Measurements from ENCODE around the gene PLEKHN1. TPM values are rescaled to one million over a fixed set of nuclear protein-coding genes. Genes with fewer than 3 reads are reported as not detected.

Gene PLEKHN1, protein sequence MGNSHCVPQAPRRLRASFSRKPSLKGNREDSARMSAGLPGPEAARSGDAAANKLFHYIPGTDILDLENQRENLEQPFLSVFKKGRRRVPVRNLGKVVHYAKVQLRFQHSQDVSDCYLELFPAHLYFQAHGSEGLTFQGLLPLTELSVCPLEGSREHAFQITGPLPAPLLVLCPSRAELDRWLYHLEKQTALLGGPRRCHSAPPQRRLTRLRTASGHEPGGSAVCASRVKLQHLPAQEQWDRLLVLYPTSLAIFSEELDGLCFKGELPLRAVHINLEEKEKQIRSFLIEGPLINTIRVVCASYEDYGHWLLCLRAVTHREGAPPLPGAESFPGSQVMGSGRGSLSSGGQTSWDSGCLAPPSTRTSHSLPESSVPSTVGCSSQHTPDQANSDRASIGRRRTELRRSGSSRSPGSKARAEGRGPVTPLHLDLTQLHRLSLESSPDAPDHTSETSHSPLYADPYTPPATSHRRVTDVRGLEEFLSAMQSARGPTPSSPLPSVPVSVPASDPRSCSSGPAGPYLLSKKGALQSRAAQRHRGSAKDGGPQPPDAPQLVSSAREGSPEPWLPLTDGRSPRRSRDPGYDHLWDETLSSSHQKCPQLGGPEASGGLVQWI
- 0.40 TPM for total RNA-seq

DNA sequence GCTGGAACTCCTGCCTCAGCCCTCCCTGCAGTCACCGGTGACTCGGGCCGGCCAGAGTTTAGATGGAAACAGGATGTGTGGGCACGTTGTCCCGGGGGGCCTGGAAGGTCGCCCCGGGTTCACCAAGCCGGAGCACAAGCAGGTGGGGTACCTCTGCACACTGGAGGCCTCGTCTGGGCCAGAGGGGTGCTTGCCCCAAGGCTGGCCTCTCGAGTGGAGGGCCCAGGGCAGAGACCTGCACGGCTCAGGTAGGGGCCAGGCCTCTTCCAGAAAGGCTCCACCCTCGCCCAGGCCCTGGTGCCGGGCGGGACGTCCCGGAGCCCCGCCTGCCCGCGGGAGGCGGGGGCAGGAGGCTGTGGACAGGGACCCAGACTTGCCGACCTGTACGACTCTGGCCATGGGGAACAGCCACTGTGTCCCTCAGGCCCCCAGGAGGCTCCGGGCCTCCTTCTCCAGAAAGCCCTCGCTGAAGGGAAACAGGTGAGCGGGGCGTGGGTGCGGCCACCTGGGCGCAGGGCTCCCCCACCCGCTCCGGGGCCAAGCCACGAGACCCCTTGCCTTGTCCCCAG is at the start of gene PLEKHN1:
Gene PLEKHN1 (plus strand): TSS at position 348 of the 569 bp plus-strand sequence. CDS start 50 bp downstream, at position 398.
- ATAC-seq, result no peak
- intact Hi-C loops (cut with DNase I), result no loop called here

DNA sequence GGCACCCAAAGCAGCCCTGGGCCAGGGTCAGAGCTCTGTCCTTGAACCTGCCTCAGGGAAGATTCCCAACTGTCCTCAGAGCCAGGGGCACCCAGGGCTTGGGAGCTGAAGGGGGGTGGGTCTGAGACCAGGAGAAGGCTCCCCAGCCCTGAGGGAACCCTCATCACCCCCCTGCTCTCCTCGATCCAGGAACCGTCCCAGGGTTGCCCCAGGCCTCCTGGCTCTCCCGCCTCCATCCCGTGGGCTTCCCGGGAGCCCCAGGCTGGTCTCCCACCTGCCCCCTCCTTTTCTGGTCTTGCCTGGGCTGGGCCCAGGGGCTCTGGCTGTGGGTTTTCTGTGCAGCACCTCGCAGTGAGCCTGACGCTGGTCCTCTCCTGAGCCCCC is 49.2 kb upstream of the PLEKHN1 start:
- intact Hi-C loops (cut with DNase I), result no loop called here
- no peak for ATAC-seq
- no peak for DNase-seq (ENCODE audit: low spot score)

More for the DNA sequence above, at the start of gene PLEKHN1:
- no peak for DNase-seq (ENCODE audit: low spot score)

DNA sequence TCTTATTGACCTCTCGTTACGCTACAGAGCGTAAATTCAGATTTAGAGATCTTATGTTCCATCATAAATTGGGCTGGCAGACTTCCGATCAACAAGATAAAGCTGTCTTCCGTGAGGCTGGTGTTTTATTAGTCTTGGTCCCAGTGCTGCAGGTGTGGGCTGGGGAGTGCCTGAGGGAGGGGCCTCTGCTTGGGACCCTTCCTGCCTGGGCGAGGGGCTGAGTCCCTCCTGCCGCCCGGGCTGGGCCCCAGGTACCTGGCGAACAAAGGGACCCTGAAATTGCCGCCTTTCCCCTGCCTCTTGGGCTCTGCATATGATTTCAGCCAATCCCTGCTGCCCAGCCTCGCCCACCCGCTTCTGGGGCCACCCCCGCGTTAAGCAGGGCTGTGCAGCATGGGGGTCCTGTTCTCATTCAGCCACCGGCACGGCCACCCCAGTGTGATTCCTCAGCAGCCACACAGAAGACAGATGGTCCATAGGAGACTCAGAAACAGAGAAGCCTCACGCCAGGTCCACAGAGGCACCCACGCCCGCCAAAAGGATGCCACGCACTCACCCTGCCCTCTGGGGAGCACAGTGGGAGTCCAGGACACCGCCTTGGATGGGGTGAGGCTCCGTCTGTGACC is 48.7 kb upstream of the PLEKHN1 start:
- ATAC-seq, result no peak
- no peak for DNase-seq (ENCODE audit: low spot score)
- intact Hi-C loops (cut with DNase I), result no loop called here

DNA sequence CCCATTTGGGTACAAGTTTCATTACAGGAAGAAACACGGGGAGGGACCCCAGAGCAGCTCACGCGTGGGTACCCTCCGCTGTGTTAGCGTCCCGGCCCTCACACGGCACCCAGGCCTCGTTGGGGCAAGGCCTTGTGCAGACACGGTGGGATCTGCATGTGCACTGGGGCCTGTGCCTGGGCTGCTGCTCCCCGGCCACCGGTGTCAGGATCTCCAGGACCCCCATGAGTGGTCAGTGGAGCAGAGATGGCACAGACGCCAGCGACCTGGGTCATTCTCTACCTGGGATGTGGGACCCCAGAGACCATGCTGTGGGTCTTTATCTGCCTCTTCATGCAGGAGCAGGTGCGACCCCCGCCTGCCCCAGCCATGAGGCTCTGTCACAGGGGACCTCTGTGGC is 47.9 kb upstream of the PLEKHN1 start:
- ATAC-seq (no peak), DNase-seq (ENCODE audit: low spot score) (no peak)
- intact Hi-C loops (cut with DNase I), result no loop called here

DNA sequence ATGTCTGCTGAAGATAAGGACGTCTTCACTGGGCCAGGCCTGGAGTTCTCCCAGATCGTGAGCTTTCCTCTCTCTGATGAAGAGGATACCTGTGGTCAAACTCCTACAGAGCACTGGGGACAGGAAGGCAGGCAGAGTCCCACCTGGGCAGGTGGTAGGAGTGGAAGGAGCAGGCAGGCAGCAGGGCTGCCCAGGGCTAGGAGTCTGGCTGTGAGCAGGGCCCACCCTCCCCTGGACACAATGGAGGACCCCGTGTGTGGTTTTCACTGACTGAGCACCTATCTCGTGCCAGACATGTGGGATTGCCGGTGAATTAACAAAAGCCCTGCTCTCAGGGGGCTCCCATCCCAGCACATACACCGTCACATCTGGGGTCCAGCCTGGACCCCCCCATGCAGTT is 47.4 kb upstream of the PLEKHN1 start:
- intact Hi-C loops (cut with DNase I), result no loop called here
- no peak for ATAC-seq

DNA sequence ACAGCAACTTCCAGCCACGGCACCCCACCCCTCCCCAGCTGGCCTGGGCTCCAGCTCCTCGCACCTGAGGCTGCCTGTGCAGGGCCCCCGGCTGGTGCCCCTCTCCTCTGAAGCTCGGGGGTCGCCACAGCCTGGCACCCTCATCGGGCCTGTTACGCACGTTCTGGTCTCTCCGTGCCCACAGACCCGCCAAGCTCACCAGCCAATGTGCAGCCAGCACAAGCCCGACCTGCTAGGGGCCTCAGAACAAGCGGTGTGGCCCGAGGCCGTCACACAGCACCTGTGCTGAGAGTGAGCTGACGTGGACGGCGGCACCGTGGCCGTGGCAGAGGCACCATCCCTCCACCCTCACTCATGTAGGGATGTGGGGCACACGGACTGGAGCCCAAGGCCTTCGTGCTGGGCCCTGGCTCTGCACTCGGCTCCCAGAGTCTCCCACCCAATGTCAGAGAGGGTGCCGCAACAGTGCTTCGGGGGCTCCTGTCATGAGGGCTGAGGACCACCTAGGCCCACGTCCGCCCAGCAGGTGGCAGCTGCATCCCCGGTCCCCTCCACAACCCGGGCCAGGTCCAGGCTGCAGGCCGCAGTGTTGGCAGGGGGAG is 46.9 kb upstream of the PLEKHN1 start:
- DNase-seq (ENCODE audit: low spot score) (no peak), ATAC-seq (no peak)
- intact Hi-C loops (cut with DNase I), result no loop called here

More for the DNA sequence above, 47.4 kb upstream of the PLEKHN1 start:
- no peak for DNase-seq (ENCODE audit: low spot score)

DNA sequence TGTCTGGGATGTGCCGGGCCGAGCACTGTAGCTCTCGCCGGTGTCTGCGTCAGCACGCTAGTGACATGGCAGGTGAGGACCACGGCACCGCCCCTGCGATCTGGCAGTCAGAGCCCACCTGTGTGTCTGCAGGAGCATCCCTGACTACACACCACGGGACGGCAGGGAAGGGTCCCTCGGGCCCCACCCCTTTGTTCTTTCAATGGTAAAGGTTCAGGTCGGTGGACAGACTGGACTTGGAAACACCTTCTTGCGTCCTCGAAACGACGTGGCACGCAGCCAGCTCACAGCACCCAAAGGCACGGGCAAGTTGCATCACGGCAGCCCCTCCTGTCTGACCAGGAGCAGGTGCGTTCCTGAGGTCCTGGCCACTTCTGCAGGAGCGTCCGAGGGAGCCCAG is 46.3 kb upstream of the PLEKHN1 start:
- DNase-seq (ENCODE audit: low spot score) (no peak), ATAC-seq (no peak)
- intact Hi-C loops (cut with DNase I), result no loop called here

DNA sequence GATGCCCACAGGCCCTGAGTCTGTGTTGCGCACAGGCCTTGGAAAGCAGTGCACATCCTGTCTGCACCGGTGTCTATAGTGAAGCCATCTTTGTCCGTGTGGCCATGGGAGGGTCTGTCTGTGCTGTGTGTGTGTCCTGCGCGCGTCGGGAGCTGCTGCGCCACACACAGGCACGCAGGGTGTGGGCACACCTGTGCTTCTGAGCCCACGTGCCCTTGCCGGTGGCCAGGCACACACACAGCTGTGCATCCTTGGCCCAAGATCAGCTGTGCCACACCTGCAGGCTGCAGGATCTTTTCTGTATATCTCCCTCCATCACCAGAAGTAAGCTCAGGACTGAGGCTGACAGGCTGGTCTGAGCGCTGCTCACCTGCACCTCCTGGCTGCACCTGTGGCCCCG is 45.8 kb upstream of the PLEKHN1 start:
- intact Hi-C loops (cut with DNase I), result no loop called here
- no peak for DNase-seq (ENCODE audit: low spot score)

DNA sequence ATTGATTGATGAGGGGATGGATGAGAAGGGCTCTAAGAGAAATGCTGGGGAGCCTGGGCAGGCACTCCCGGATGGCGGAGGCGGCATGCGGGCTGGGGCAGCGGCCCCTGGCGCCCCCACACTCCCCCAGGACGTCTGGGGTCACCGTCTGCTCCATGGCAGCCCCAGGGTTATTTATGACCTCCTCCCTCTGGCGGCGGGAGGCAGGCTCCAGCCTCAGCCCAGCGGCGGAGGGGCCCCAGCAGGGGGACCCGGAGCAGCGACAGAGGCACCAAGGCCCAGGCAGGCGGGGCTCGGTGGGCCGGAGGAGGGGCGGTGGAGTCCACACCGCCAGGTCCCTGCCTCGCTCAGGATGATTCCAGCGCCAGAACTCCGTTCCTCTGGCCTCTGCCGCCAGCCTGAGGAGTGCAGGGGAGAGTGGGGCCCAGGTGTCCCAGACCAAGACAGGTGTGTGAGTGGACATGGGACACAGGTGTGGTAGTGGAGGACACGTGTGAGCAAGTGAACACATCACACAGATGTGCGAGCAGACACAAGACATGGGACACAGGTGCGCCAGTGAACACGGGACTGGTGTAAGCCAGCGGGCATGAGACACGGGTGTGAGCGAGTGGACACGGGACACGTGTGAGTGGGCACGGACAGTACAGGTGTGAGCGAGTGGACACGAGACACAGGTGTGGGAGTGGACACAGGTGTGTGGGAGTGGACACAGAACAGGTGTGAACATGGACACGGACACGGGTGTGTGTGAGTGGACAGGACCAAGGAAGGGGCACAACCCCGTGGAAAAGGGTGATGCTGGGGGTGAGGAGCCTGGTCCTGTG is 45.1 kb upstream of the PLEKHN1 start:
- intact Hi-C loops (cut with DNase I), result no loop called here
- no peak for DNase-seq (ENCODE audit: low spot score)
- peak; percentile 77 for ATAC-seq

More for the DNA sequence above, 45.8 kb upstream of the PLEKHN1 start:
- no peak for ATAC-seq

DNA sequence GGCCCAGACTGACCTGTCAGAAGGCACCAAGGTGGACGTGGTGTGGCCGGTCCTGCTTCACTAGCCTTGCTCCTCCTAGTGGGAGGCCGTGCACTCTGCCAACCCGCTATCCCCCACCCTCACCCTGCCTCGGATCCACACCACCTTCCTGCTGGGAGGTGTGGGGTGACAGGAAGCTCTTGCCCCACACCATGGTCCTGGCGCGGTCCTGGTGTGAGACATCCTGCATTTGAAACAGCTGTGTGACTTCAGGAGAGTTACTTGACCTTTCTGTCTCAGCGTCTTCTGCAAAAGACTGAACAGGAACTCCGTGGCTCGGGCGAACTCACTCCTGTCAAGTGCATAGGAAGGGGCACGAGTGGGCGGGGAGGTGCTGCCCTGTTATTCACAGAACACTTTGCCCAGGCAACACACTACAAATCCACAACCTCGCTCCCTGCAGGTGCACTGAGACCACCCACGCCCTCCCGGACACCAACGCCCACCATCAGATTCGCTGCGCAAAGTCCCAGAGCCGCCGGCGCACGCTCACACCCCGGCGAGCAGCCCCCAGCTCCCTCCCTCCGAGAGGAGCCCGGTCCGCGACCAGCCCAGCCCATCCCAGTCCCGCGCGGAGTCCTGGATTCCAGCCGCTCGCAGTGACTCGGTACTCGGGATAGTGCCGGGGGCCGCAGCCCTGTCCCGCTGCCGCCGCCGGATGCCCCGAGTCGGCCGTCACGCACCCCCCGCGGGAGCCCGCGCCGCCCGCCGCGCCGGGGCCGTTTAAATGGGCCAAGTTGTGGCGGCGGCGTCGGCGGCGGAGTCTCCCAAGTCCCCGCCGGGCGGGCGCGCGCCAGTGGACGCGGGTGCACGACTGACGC is 42.9 kb upstream of the PLEKHN1 start, which contains the start of gene SAMD11:
Gene SAMD11 (plus strand): TSS at position 793 of the 860 bp plus-strand sequence. CDS start 509 bp downstream, outside the sequence.
- peak; percentile 29 for ATAC-seq
- peak; percentile 88 for DNase-seq (ENCODE audit: low spot score)
- intact Hi-C loops (cut with DNase I), result no loop called here

DNA sequence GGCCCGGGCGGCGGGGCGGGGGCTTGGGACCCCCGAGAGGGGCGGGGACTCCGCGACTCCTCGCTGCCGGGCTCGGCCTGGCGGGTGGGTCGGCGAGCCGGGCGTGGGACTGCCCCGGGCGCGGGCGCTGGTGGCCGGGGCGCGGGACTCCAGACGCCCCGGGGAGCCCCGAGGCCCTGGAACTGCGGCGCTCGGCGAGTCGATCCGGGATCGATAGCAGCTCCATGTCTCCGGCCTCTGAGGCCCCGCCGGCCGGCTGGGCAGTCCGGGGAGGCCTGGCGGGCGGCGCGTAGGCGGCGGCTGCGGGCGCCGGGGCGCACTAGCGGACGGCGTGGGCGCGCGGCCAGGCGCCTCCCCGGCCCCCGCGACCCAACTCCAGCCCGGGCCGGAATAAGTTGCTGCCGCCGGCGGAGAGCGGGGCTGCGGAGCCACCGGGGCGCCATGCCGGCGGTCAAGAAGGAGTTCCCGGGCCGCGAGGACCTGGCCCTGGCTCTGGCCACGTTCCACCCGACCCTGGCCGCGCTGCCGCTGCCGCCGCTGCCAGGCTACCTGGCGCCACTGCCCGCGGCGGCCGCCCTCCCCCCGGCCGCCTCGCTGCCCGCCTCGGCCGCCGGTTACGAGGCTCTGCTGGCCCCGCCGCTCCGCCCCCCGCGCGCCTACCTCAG is 42.2 kb upstream of the PLEKHN1 start:
- no peak for DNase-seq (ENCODE audit: low spot score)
- intact Hi-C loops (cut with DNase I), result no loop called here

DNA sequence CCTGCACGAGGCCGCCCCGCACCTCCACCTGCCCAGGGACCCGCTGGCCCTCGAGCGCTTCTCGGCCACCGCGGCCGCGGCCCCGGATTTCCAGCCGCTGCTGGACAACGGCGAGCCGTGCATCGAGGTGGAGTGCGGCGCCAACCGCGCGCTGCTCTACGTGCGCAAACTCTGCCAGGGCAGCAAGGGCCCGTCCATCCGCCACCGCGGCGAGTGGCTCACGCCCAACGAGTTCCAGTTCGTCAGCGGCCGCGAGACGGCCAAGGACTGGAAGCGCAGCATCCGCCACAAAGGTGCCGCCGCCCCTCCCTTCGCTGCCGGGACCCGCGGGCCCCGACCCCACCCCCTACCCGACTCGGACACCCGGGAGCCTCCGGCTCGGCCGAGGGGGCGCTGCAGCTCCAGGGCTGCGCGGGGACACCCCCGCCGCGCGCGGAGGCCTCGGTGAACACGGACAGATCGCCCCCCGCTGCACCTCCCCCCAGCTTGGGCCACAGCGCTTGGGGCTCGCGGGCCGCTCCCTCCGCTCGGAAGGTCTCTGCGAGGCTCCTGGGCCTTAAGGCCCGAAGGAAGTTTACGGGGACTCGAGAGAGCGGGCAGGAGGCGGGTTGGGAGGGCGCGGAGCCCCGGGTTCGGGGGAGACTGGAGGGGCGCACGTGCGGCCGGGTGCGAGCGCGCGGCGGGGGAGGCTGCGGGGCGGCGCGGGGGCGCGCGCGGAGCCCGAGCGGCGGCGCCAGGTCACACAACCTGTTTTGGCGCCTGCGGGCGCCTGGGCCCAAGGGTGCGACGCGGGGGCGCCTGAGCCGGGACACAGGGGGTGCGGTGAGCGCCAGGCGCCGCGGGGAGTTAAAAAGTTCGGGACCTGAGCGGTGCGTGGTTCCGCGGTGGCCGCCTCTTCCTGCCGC is 41.4 kb upstream of the PLEKHN1 start:
- intact Hi-C loops (cut with DNase I), result no loop called here
- ATAC-seq (no peak), DNase-seq (ENCODE audit: low spot score) (no peak)

More for the DNA sequence above, 42.2 kb upstream of the PLEKHN1 start:
- ATAC-seq, result no peak

DNA sequence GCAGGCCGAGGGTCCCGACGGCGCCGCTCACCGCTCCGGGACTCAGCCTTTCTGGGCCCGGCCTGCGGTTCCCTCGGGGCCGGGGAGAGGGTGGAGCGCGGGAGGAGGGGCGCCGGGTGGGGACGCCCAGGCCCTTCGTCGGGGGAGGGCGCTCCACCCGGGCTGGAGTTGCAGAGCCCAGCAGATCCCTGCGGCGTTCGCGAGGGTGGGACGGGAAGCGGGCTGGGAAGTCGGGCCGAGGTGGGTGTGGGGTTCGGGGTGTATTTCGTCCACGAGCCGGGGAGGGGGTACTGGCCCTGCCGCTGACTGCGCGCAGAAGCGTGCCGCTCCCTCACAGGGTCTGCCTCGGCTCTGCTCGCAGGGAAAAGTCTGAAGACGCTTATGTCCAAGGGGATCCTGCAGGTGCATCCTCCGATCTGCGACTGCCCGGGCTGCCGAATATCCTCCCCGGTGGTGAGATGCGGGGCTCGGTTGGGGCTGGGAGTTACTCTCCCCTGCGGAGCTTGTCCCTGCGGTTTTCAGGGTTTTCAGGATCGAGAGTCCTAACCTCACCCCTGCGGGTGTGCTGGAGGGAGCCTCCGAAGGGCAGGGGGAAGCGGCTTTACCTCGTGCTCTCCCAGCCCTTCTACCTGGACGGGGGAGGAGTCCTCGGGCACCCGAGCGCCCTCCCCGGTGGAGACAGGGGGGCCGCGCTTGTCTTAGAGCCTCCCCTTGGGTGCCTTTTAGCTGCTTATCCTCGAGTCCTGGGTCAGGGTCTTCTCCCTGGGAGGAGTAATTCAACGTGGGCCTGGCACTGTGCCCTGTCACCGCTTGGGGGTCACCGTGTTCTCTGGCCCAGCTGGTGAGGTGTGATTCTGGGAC is 40.5 kb upstream of the PLEKHN1 start:
- intact Hi-C loops (cut with DNase I), result no loop called here
- ATAC-seq (no peak), DNase-seq (ENCODE audit: low spot score) (no peak)

DNA sequence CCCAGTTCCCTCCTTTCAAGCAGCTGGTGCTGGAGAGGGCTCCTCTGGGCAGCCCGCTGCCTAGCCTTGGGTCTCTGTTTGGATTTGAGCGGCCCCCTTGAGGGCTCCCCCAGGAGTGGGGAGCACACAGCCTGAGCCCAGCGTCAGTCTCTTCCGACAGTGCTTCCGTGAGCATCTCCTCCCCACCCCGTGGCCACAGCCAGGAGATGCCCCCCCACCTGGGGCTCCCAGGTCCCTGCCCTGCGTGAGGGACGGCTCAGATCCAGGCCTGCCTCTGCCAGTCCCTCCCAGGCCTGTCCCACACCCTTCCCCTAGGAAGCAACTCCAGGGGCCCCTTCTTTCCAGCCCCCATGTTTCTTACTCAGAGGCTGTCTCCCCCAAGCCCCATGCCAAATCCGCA is 39.0 kb upstream of the PLEKHN1 start:
- ATAC-seq, result no peak
- DNase-seq (ENCODE audit: low spot score), result no peak
- intact Hi-C loops (cut with DNase I), result no loop called here

DNA sequence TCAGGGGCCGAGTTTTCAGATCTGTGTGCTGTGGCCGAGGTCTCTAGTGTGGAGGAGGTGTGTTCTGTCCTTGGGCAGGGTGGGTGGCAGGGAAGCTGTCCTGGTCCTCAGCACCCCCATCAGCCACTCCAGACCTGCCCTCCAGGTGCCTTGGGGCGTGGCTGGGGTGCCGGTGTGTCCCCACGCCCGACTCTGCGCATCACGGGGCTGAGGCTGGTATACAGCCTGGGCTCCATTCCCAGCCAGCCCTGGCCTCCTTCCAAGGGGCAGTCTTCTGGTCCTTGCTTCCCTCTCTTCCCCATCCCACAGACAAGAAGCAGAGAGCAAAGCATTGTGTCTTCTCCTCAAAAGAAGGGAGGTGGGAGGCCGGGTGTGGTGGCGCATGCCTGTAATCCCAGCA is 38.5 kb upstream of the PLEKHN1 start:
- ATAC-seq (no peak), DNase-seq (ENCODE audit: low spot score) (no peak)
- intact Hi-C loops (cut with DNase I), result no loop called here

Data from sciatic nerve (tissue), 2 donors.